Measurements from ENCODE around the gene SPINT1.

DNA sequence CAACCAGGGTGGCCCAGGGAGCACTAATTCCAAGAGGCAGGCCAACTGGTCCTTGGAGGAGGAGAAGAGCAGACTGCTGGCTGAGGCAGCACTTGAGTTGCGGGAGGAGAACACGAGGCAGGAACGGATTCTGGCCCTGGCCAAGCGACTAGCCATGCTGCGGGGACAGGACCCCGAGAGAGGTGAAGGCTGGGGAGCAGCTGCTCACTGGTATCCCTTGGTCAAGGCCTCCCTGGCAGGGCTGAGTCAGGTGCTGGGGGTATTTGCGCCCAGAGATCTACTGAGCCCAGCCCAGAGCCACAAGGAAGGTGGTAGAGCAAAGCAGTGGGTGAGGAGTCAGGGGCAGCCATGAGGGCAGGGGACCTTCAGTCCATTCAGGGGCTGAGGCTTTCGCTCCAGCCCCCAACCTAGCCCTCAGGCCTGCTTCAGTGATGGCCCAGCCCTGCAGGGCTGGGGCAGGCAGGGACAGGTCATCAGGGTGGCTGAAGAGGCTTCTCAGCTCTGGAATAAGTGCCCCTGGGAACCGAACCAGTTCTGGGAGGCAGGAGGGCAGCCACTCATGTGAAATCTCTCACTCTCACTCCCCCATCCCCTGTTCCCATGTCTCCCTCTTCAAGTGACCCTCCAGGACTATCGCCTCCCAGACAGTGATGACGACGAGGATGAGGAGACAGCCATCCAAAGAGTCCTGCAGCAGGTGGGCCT lies 31.0 kb upstream of the SPINT1 start:
- no peak for TF ChIP-seq CTCF (conservative IDR thresholded peaks at IDR 0.05; ENCODE audit: low read depth, low read length)
- TF ChIP-seq EZH2 (IDR thresholded peaks at IDR 0.05; ENCODE audit: low read length, unreplicated experiment), result no peak
